Heart left ventricle (tissue), 13 donors: Measurements from ENCODE around the gene ZBTB7C.

Experiments
- POLR2A ChIP-seq, 2 donors: fragments of 450-650 bp; IDR thresholded peaks; one replicate each; pipeline ENCODE4 v1.6.1; 2017; ENCODE audit warnings: antibody characterized with exemption in 2 of 2, mild to moderate bottlenecking in 2 of 2, moderate library complexity in 2 of 2
- TF ChIP-seq, protein P1 (sequence below), 12 donors: fragments of 200-600 bp; sonication (generic) in 4 of 12; IDR thresholded peaks; one replicate each; pipeline versions ENCODE4 v1.5.0 to v1.8.0; 2018 to 2022; ENCODE audit warnings: antibody characterized with exemption in 12 of 12, mild to moderate bottlenecking in 5 of 12
- donor health status: ischemic (EF 13 %, LVEDD 7.1; RV severe dilation, severe dysfunction).
- donor health status: DM: no; HTN: yes; CAD: no.
- donor health status: DM: no; HTN: no; CAD: no.
- donor health status: ischemic (EF 25% LVEDD 6.9; RV normal size, moderate dysfunction).
- donor health status: ischemic (EF 25% LVEDD 5.7; RV mildly dilated, moderate dysfunction).
- donor health status: ischemic (EF 35%, LVEDD 5.7; RV mildly dilated, moderate dysfunction).
- donor health status: nonischemic (EF 11% LVEDD 7.7; RV severe dilation, severe dysfunction).
- donor health status: DM: yes; HTN: yes; CAD: no.
- donor health status: PGD.
- donor health status: ischemic (EF 29% LVEDD 5.4; RV normal size, mild dysfunction).
- donor health status: nonischemic (EF 23%, LVEDD 6.1; RV moderate dilation, normal function).

DNA sequence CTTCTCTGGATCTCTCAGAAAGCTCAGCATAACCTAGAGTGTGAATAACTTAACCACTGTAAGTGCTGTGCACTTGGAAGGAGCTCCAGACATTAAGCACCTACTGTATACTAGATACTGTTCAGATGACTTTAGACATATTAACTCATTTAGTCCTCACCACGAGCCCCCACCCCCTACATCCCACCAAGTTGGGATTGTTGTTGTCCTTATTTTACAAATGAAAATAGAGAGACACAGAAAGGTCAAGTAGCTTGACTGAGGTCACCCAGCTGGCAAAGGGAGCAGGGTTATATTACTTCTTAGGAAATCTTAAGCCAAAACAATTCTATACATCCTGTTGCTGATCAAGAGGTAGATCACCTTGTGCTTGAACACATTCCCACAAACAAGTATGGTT lies 244.5 kb downstream of the ZBTB7C start:
- no peak for TF ChIP-seq POLR2A (IDR thresholded peaks at IDR 0.05)
- TF ChIP-seq, protein P1, sequence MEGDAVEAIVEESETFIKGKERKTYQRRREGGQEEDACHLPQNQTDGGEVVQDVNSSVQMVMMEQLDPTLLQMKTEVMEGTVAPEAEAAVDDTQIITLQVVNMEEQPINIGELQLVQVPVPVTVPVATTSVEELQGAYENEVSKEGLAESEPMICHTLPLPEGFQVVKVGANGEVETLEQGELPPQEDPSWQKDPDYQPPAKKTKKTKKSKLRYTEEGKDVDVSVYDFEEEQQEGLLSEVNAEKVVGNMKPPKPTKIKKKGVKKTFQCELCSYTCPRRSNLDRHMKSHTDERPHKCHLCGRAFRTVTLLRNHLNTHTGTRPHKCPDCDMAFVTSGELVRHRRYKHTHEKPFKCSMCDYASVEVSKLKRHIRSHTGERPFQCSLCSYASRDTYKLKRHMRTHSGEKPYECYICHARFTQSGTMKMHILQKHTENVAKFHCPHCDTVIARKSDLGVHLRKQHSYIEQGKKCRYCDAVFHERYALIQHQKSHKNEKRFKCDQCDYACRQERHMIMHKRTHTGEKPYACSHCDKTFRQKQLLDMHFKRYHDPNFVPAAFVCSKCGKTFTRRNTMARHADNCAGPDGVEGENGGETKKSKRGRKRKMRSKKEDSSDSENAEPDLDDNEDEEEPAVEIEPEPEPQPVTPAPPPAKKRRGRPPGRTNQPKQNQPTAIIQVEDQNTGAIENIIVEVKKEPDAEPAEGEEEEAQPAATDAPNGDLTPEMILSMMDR (IDR thresholded peaks at IDR 0.05), result no peak
